SU-DHL-6 (cell line): ENCODE measurements around the gene USP46.

Experiments used
- H2AFZ ChIP-seq: fragments of 200-600 bp; sonication (generic); 2 replicates; pipeline ENCODE4 v1.6.1; 2014; ENCODE audit warnings: low read depth, mild to moderate bottlenecking, moderate library complexity, mixed read lengths, antibody characterized with exemption, low read length; ENCODE audit not compliant: severe bottlenecking
- H3F3A ChIP-seq: fragments of 200-600 bp; shearing (Covaris generic); 2 replicates; pipeline ENCODE4 v1.6.0; 2016; ENCODE audit warnings: antibody characterized with exemption, mild to moderate bottlenecking; ENCODE audit not compliant: insufficient read depth
- H3K27ac ChIP-seq: fragments of 200-600 bp; sonication (generic); 2 replicates; pipeline ENCODE4 v1.5.1; 2016; ENCODE audit warnings: low read depth, mild to moderate bottlenecking, low read length, moderate library complexity, mixed read lengths
- H3K27me3 ChIP-seq: fragments of 200-600 bp; sonication (generic), shearing (Covaris generic); 2 replicates; pipeline ENCODE4 v1.6.0; 2014; ENCODE audit warnings: mild to moderate bottlenecking, low read length
- H3K36me3 ChIP-seq: fragments of 200-600 bp; sonication (generic); 2 replicates; pipeline ENCODE4 v1.6.1; 2014; ENCODE audit warnings: mild to moderate bottlenecking, low read length, mixed read lengths
- H3K4me2 ChIP-seq: fragments of 300-600, 200-600 bp; shearing (Covaris generic), sonication (generic); 2 replicates; pipeline ENCODE4 v1.6.0; 2014; ENCODE audit warnings: low read length, low read depth, mild to moderate bottlenecking; ENCODE audit not compliant: poor library complexity, severe bottlenecking
- H3K4me3 ChIP-seq: fragments of 200-600 bp; sonication (generic); 2 replicates; pipeline ENCODE4 v1.5.1; 2014; ENCODE audit warnings: antibody characterized with exemption, low read length, mild to moderate bottlenecking, mixed read lengths; ENCODE audit not compliant: insufficient read depth, poor library complexity, severe bottlenecking
- H3K79me2 ChIP-seq: fragments of 200-600 bp; sonication (generic); 2 replicates; pipeline ENCODE4 v1.6.1; 2014; ENCODE audit warnings: mild to moderate bottlenecking, low read length, moderate library complexity; ENCODE audit not compliant: insufficient read depth
- H3K9ac ChIP-seq: fragments of 200-600 bp; sonication (generic); 2 replicates; pipeline ENCODE4 v1.7.0; 2014; ENCODE audit warnings: mild to moderate bottlenecking, low read length
- H3K9me2 ChIP-seq: fragments of 200-600 bp; sonication (generic); replicated peaks from 2 replicates; pipeline ENCODE4 v1.6.1; 2014; ENCODE audit warnings: low read length; ENCODE audit not compliant: insufficient read depth
- H3K9me3 ChIP-seq: fragments of 200-600 bp; sonication (generic); 2 replicates; pipeline ENCODE4 v1.6.1; 2014; ENCODE audit warnings: low read length, mixed read lengths; ENCODE audit not compliant: insufficient read depth
- H4K20me1 ChIP-seq: fragments of 200-600 bp; sonication (generic); 2 replicates; pipeline ENCODE4 v1.6.1; 2014; ENCODE audit warnings: low read depth, mild to moderate bottlenecking, antibody characterized with exemption, low read length, moderate library complexity, mixed read lengths
- EZH2phosphoT487 ChIP-seq: fragments of 200-600 bp; sonication (generic), shearing (Covaris generic); conservative IDR thresholded peaks from 2 replicates; pipeline ENCODE4 v1.6.1; 2018; ENCODE audit warnings: mild to moderate bottlenecking, antibody characterized with exemption, low read length, moderate library complexity, mixed read lengths
- TF ChIP-seq, protein P1 (sequence below): fragments of 200-600 bp; sonication (generic); IDR thresholded peaks from one replicate; pipeline ENCODE4 v1.5.1; 2017; ENCODE audit warnings: antibody characterized with exemption, mild to moderate bottlenecking, low read length, moderate library complexity; ENCODE audit not compliant: insufficient read depth, poor library complexity, severe bottlenecking

USP46 gene

DNA sequence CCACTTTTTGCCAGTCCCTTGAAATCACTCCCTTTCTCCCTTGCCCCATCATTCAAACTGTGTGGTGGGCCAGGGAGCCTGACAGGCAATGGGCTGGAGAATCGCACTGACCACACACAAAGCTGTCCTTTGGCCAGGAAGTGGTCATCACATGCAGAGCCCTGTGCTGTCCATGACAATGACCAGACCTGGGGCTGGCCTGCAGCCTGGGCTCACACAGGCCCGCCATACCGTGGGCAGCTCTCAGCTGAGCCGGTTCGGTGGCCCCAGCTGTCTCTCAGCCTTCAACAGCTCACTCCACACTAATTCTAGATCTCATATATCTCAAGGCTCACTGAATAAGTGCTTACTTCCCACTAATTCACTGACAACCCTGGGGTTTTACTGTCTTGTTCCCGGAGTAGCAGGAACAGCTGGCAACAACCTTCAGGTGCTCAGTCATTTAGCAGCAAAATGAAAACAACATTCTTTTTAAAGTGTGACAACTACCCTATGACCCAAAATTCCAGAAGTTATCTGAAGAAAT lies 48.0 kb downstream of the USP46 start:
- no peaks in the 10 kb centered on the region for H3K9me2 ChIP-seq
- H3K36me3 ChIP-seq: no peaks in the 10 kb centered on the region

DNA sequence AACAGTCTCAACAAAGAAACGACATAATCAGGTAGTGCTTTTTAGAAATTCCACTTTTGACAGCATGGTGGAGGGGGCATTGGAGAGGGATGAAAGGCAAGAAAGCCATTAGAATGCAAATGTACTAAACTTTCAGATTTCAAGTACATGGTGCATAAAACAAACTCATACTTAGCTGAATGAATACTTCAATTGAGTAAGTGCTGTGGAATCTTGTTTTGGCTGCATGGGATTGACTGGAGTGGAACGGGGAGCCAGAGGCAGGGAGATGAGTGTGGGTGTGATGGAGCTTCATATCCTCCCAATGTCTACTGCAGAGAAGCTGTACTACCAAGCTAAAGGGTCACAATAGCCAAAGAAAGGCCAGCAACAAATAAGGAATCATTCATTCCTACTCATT lies 52.4 kb downstream of the USP46 start:
- H3K27ac ChIP-seq: no peak overlapping the region
- H3F3A ChIP-seq: no peaks in the 10 kb centered on the region
- no peaks in the 10 kb centered on the region for H3K9me2 ChIP-seq
- no peaks in the 10 kb centered on the region for H3K36me3 ChIP-seq
- TF ChIP-seq, protein P1, sequence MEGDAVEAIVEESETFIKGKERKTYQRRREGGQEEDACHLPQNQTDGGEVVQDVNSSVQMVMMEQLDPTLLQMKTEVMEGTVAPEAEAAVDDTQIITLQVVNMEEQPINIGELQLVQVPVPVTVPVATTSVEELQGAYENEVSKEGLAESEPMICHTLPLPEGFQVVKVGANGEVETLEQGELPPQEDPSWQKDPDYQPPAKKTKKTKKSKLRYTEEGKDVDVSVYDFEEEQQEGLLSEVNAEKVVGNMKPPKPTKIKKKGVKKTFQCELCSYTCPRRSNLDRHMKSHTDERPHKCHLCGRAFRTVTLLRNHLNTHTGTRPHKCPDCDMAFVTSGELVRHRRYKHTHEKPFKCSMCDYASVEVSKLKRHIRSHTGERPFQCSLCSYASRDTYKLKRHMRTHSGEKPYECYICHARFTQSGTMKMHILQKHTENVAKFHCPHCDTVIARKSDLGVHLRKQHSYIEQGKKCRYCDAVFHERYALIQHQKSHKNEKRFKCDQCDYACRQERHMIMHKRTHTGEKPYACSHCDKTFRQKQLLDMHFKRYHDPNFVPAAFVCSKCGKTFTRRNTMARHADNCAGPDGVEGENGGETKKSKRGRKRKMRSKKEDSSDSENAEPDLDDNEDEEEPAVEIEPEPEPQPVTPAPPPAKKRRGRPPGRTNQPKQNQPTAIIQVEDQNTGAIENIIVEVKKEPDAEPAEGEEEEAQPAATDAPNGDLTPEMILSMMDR: no peak
- TF ChIP-seq EZH2phosphoT487: no peak
- no peaks in the 10 kb centered on the region for H4K20me1 ChIP-seq
- H3K4me2 ChIP-seq: no peak overlapping the region
- no peak overlapping the region for H2AFZ ChIP-seq
- no peak overlapping the region for H3K9ac ChIP-seq
- no peaks in the 10 kb centered on the region for H3K79me2 ChIP-seq
- no peaks in the 10 kb centered on the region for H3K9me3 ChIP-seq
- H3K27me3 ChIP-seq: no peaks in the 10 kb centered on the region
- no peak overlapping the region for H3K4me3 ChIP-seq

More for the DNA sequence above, 48.0 kb downstream of the USP46 start:
- no peak overlapping the region for H3K4me3 ChIP-seq
- no peaks in the 10 kb centered on the region for H4K20me1 ChIP-seq
- no peaks in the 10 kb centered on the region for H3K9me3 ChIP-seq
- no peaks in the 10 kb centered on the region for H3K79me2 ChIP-seq
- H3K4me2 ChIP-seq: no peak overlapping the region
- H3K9ac ChIP-seq: no peak overlapping the region
- H2AFZ ChIP-seq: no peak overlapping the region
- no peak overlapping the region for H3K27ac ChIP-seq
- no peaks in the 10 kb centered on the region for H3F3A ChIP-seq
- no peak for TF ChIP-seq EZH2phosphoT487
- TF ChIP-seq, protein P1: no peak
- no peaks in the 10 kb centered on the region for H3K27me3 ChIP-seq

DNA sequence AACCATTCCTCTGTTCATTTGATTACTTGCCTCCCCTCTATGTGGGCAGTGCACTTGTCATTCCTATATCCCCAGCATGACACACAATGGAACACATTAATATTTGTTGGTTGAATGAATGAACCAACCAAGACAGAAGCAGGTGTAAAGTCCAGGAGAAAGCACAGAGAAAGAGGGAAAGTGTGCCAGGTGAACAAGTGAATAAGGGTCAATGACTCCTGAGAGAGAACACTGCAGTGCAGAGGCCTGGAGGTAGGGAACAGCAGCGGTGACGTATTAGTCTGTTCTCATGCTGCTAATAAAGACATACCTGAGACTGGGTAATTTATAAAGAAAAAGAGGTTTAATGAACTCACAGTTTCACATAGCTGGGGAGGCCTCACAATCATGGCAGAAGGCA lies 53.1 kb downstream of the USP46 start:
- Histone ChIP-seq H3K79me2 (no peaks in the 10 kb centered on the region), H4K20me1 (no peaks in the 10 kb centered on the region), H3K36me3 (no peaks in the 10 kb centered on the region), H3K9me2 (no peaks in the 10 kb centered on the region), H3K9me3 (no peaks in the 10 kb centered on the region), H3F3A (no peaks in the 10 kb centered on the region), H3K9ac (no peak overlapping the region), H3K4me3 (no peak overlapping the region), H3K27ac (no peak overlapping the region), H2AFZ (no peak overlapping the region), H3K27me3 (no peaks in the 10 kb centered on the region), H3K4me2 (no peak overlapping the region)
- TF ChIP-seq, protein P1: no peak
- TF ChIP-seq EZH2phosphoT487: no peak
